Keratinocyte (primary cell): ENCODE data around the gene DCST2. TPM values are rescaled to one million over a fixed set of nuclear protein-coding genes. Genes with fewer than 3 reads are reported as not detected.

ENCODE experiments used
- DNase-seq: peaks from one replicate; pipeline ENCODE4 v3.0.0-alpha.2; 2011; ENCODE audit warnings: low read depth, missing footprints, low spot score
- FAIRE-seq: peaks from 2 replicates; lab custom pipeline; 2011; peaks lifted over from hg19 to GRCh38; lab: Jason Lieb, UNC
- H2AFZ ChIP-seq: 2 replicates; pipeline ENCODE4 v1.6.0; 2012; ENCODE audit warnings: low read length, control low read depth, inconsistent platforms; ENCODE audit not compliant: control insufficient read depth
- H3K27ac ChIP-seq: 2 replicates; pipeline ENCODE4 v1.5.1; 2011; ENCODE audit warnings: low read length; ENCODE audit not compliant: control insufficient read depth, insufficient read depth
- H3K27me3 ChIP-seq: 3 replicates; pipeline ENCODE4 v1.6.0; 2011; ENCODE audit warnings: low read length; ENCODE audit not compliant: control insufficient read depth, insufficient read depth; ENCODE audit errors: extremely low read depth
- H3K36me3 ChIP-seq, 2 experiments: 2 replicates in 1 of 2; 3 replicates in 1 of 2; pipeline ENCODE4 v1.5.1; 2011; ENCODE audit warnings: low read length in 2 of 2, mild to moderate bottlenecking in 1 of 2; ENCODE audit not compliant: control insufficient read depth in 2 of 2, insufficient read depth in 2 of 2; ENCODE audit errors: extremely low read depth in 1 of 2
- H3K4me1 ChIP-seq: 3 replicates; pipeline ENCODE4 v1.5.1; 2011; ENCODE audit warnings: low read length; ENCODE audit not compliant: control insufficient read depth, insufficient read depth; ENCODE audit errors: extremely low read depth
- H3K4me2 ChIP-seq: 3 replicates; pipeline ENCODE4 v1.6.0; 2011; ENCODE audit warnings: low read depth, low read length; ENCODE audit not compliant: control insufficient read depth, insufficient read depth; ENCODE audit errors: extremely low read depth
- H3K4me3 ChIP-seq, 3 experiments: fragments of 200-600 bp in 1 of 3; sonication (generic) in 1 of 3; 2 replicates in 2 of 3; 3 replicates in 1 of 3; pipeline ENCODE4 v1.5.1; 2011 to 2016; ENCODE audit warnings: low read length in 3 of 3, mild to moderate bottlenecking in 3 of 3, control low read depth in 2 of 3, inconsistent platforms in 1 of 3, low read depth in 1 of 3, mixed read lengths in 1 of 3, mixed run types in 1 of 3, moderate library complexity in 1 of 3; ENCODE audit not compliant: control insufficient read depth in 2 of 3, insufficient read depth in 2 of 3; ENCODE audit errors: extremely low read depth in 1 of 3
- H3K79me2 ChIP-seq: 2 replicates; pipeline ENCODE4 v1.6.0; 2012; ENCODE audit warnings: low read length; ENCODE audit not compliant: control insufficient read depth, insufficient read depth
- H3K9ac ChIP-seq: 3 replicates; pipeline ENCODE4 v1.6.0; 2011; ENCODE audit warnings: low read length; ENCODE audit not compliant: control insufficient read depth, insufficient read depth; ENCODE audit errors: extremely low read depth
- H3K9me1 ChIP-seq: 3 replicates; pipeline ENCODE4 v1.6.0; 2011; ENCODE audit warnings: low read length; ENCODE audit not compliant: control insufficient read depth, insufficient read depth; ENCODE audit errors: extremely low read depth
- H3K9me3 ChIP-seq: 2 replicates; pipeline ENCODE4 v1.5.1; 2012; ENCODE audit warnings: low read depth, low read length; ENCODE audit not compliant: control insufficient read depth
- H4K20me1 ChIP-seq: 3 replicates; pipeline ENCODE4 v1.6.0; 2011; ENCODE audit warnings: low read length; ENCODE audit not compliant: control insufficient read depth, insufficient read depth; ENCODE audit errors: extremely low read depth
- CTCF ChIP-seq, 3 experiments: IDR thresholded peaks in 1 of 3; conservative IDR thresholded peaks in 1 of 3; optimal IDR thresholded peaks in 1 of 3; 2 replicates in 2 of 3; 3 replicates in 1 of 3; pipeline versions ENCODE3 to v1.5.1; 2011; ENCODE audit warnings: low read length in 3 of 3, mild to moderate bottlenecking in 3 of 3, moderate library complexity in 2 of 3, control low read depth in 1 of 3, inconsistent platforms in 1 of 3; ENCODE audit not compliant: insufficient read depth in 2 of 3; ENCODE audit errors: extremely low read depth in 1 of 3
- EZH2 ChIP-seq: IDR thresholded peaks from one replicate; pipeline ENCODE4 v1.6.1; 2012; ENCODE audit warnings: inconsistent platforms, mild to moderate bottlenecking, low read length, moderate library complexity
- dilution Hi-C: fragments of 300-500 bp; cut with MboI; formaldehyde crosslinking; loops from one replicate; pipeline ENCODE4 v1.7.0; 2020; ENCODE audit warnings: low sequenced_read_pairs; ENCODE audit not compliant: extremely low pct_ligation_motif_present
- polyA plus RNA-seq, 5 experiments: library from polyadenylated mRNA; depleted of rRNA in 3 of 5; stranded (reverse) in 3 of 5; stranded (forward) in 1 of 5; unstranded in 1 of 5; fragments of >200 nt; gene quantifications; 1 replicate in 1 of 5; 2 replicates in 3 of 5; 3 replicates in 1 of 5; pipeline versions ENCODE4 v1.2.1 to v1.2.3, GENCODE V29; 2011 to 2012; ENCODE audit warnings: missing spikeins in 2 of 5, low read depth in 1 of 5, low replicate concordance in 1 of 5

Gene DCST2
- polyA plus RNA-seq, 1 donor (not counting 4 experiments of a cell fraction or from before 2014, with no cell fraction given) = 0.14 TPM

- peak; percentile 70 for DNase-seq
- H3K27me3 ChIP-seq = no peaks in the 10 kb centered on the region
- peak overlapping the region; percentile 76 for H3K4me2 ChIP-seq
- no peak overlapping the region for H2AFZ ChIP-seq
- H3K9me3 ChIP-seq = no peaks in the 10 kb centered on the region
- peaks cover 52% of the 10 kb centered on the region for H3K4me1 ChIP-seq
- H3K9me1 ChIP-seq = no peaks in the 10 kb centered on the region
- no peaks in the 10 kb centered on the region for H4K20me1 ChIP-seq
- H3K9ac ChIP-seq = peak overlapping the region; percentile 79
- dilution Hi-C loops = no loop called here
- peaks cover 8 to 25% of the 10 kb centered on the region in 2 experiments for H3K36me3 ChIP-seq
- H3K4me3 ChIP-seq = peak overlapping the region; percentile 52 to 71 (median 54)
- TF ChIP-seq CTCF (optimal IDR thresholded peaks at IDR 0.05 in 1 of 3, IDR thresholded peaks at IDR 0.05 in 1 of 3, conservative IDR thresholded peaks at IDR 0.05 in 1 of 3; ENCODE audit: extremely low read depth in 1 of 3, insufficient read depth in 2 of 3, low read length in 3 of 3) = no peak
- TF ChIP-seq EZH2 = no peak
- H3K27ac ChIP-seq = peak overlapping the region; percentile 99
- H3K79me2 ChIP-seq = peaks cover 55% of the 10 kb centered on the region
- peak; percentile 69 for FAIRE-seq
Observed at GRCh38 chr1:154971341-154971998, 62.1 kb downstream of the DCST2 start.

- dilution Hi-C loops = no loop called here
- H3K27ac ChIP-seq = peak within 1 kb of the TSS; percentile 99
- peak within 1 kb of the TSS; percentile 76 for H3K4me2 ChIP-seq
- H3K9me3 ChIP-seq = no peaks in the 10 kb centered on the region
- peaks cover 50% of the 10 kb centered on the region for H3K4me1 ChIP-seq
- TF ChIP-seq CTCF (optimal IDR thresholded peaks at IDR 0.05 in 1 of 3, IDR thresholded peaks at IDR 0.05 in 1 of 3, conservative IDR thresholded peaks at IDR 0.05 in 1 of 3; ENCODE audit: extremely low read depth in 1 of 3, insufficient read depth in 2 of 3, low read length in 3 of 3) (no peak), EZH2 (no peak)
- H3K9me1 ChIP-seq = no peaks in the 10 kb centered on the region
- peaks cover 54% of the 10 kb centered on the region for H3K79me2 ChIP-seq
- H4K20me1 ChIP-seq = no peaks in the 10 kb centered on the region
- H3K4me3 ChIP-seq = peak within 1 kb of the TSS; percentile 52 to 71 (median 54)
- no peaks in the 10 kb centered on the region for H3K27me3 ChIP-seq
- peak; percentile 84 for DNase-seq
- no peak within 1 kb of the TSS for H2AFZ ChIP-seq
- peak; percentile 65 for FAIRE-seq
- peaks cover 14 to 32% of the 10 kb centered on the region in 2 experiments for H3K36me3 ChIP-seq
- H3K9ac ChIP-seq = peak within 1 kb of the TSS; percentile 79
Observed at GRCh38 chr1:154970631-154971340, 62.8 kb downstream of the DCST2 start, which contains the start of gene SHC1. SHC1 (minus strand) TSS chr1:154970747; CDS start chr1:154970526, 221 bp downstream.
